GM10266 (cell line): ENCODE measurements around the gene WDR7.

ENCODE experiments used
- DNase-seq: peaks from one replicate; pipeline ENCODE4 v3.0.0; 2012; ENCODE audit errors: extremely low spot score
- TF ChIP-seq, protein P1 (sequence below): IDR thresholded peaks from 2 replicates; pipeline ENCODE4 v1.5.1; 2012; ENCODE audit warnings: mild to moderate bottlenecking, low read depth; ENCODE audit not compliant: control insufficient read depth, insufficient read depth; ENCODE audit errors: missing control alignments

The WDR7 gene

DNA sequence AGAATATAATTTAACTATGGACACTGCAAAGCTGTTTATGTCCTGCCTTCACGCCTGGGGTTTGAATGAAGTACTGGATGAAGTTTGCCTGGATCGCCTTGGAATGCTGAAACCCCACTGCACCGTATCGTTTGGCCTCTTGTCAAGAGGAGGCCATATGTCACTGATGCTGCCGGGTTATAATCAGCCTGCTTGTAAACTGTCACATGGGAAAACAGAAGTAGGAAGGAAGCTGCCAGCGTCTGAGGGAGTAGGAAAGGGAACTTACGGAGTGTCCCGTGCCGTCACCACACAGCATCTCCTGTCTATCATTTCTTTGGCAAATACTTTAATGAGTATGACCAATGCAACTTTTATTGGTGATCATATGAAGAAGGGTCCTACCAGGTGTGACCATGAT, 105.8 kb downstream of the WDR7 start:
- TF ChIP-seq, protein P1, sequence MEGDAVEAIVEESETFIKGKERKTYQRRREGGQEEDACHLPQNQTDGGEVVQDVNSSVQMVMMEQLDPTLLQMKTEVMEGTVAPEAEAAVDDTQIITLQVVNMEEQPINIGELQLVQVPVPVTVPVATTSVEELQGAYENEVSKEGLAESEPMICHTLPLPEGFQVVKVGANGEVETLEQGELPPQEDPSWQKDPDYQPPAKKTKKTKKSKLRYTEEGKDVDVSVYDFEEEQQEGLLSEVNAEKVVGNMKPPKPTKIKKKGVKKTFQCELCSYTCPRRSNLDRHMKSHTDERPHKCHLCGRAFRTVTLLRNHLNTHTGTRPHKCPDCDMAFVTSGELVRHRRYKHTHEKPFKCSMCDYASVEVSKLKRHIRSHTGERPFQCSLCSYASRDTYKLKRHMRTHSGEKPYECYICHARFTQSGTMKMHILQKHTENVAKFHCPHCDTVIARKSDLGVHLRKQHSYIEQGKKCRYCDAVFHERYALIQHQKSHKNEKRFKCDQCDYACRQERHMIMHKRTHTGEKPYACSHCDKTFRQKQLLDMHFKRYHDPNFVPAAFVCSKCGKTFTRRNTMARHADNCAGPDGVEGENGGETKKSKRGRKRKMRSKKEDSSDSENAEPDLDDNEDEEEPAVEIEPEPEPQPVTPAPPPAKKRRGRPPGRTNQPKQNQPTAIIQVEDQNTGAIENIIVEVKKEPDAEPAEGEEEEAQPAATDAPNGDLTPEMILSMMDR, result no peak
- DNase-seq, result no peak

DNA sequence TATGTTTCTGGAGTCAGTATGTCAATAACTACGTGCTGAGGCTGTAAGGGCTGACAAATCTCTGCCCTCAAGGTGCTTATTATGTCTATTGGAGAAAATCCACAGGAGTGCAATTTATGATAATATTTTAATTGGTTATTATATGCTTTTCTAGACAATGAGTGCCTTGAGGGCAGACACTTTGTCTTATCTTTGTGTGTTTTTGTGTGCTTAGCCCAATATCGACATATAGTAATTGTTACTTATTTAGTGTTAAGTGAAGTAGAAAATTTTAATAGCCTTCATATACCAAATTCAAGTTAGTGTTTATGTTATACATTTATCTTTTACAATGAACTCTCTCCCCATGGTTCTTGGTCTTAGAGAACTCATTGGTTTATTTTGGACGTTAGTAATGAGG, 118.9 kb downstream of the WDR7 start:
- TF ChIP-seq, protein P1, result no peak
- DNase-seq, result no peak

DNA sequence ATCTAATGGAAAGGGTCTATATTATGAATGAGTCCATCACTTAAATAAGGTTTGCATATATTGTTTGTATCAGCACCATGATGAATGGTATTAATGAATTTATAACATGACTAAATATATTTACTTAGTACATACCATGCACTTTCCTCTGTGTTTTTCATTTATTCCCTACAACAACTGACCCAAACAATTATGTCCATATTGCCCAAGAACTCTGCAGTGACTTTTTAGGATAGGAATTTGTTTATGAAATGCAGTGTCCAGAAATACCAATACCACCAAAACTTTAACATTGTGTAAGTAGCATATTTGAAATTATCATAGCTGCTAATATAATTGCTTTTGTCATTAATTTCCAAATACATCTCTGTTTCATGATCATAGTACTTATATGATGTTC, 119.7 kb downstream of the WDR7 start:
- TF ChIP-seq, protein P1, result no peak
- DNase-seq, result no peak

DNA sequence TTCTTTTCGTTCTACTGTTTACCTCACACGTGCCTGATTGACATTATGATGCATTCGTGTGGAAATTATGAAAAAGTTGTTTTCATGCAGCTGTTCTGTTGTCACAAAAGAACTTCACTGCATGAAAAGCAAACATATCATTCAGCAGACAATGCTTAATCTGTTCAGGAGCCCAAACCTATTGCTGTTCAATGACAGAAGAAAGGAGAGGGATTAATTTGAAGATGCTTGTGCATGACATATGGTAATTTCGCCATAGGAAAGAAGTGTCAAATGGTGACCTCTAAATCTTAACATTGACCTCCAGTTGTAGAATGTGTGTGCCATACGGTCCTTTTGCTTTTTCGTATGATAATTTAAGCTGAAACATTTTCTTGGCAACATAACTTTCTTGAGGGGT, 124.5 kb downstream of the WDR7 start:
- DNase-seq, result no peak
- TF ChIP-seq, protein P1, result no peak

DNA sequence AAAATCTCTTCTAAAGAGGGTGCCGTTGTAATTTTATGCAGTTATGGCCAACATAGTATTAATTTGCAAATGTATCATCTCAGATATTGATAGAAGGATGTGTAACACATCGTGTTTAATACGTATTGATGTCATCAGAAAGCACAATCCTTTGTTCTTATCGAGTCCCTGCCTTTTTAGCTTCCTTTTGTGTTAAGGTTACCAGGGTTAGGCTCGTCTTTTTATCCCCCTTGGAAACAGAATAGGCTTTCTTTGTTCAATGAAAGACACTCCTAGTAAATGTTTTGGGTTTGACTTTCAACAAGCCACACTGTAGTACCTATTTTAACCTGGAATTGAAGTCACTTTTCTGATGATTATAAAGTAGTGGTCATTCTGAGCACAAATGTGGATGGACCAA, 136.2 kb downstream of the WDR7 start:
- TF ChIP-seq, protein P1, result no peak

DNA sequence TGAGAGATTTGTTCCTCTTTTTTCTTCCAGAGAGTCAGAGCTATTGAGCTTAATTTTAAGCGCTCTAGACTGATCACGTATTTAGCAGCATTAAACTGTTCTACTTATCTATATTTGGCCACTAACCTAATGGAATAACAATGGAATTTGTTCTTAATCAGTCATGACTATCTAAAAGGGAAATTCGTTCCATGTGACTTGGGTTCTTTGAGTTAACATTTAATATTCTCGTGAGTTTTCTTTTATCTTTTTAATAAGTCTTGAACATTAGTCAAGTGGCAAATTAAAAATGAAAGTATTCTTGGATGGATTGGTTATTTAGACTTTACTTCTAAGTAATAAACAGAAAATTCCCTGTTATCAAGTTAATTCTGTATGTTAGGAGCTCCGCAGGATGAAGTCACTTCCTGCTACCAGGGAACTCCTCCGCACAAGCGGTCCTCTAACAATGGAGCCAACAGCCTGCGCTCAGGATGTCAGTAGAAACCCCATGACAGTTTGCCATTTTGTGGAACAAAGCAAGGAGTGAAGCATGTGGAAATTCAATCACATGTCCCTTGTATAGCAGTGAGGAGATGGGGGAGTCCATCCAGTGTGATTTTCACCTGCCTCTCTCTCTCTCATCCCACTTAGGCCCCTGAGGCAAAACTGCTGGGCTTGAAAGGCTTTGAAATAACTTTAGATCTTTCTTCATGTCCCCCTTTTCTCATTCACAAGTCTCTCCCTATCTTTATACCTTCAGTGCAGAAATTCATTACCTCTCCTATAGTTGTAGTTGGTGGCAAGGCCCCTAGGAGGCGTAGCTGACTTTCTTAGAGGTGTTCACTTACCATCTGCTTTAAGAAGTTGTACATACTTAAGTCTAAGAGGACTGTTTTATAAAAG, 138.1 kb downstream of the WDR7 start:
- DNase-seq, result peak; percentile 10
- TF ChIP-seq, protein P1, result peak; percentile 48

More for the DNA sequence above, 136.2 kb downstream of the WDR7 start:
- DNase-seq, result no peak

DNA sequence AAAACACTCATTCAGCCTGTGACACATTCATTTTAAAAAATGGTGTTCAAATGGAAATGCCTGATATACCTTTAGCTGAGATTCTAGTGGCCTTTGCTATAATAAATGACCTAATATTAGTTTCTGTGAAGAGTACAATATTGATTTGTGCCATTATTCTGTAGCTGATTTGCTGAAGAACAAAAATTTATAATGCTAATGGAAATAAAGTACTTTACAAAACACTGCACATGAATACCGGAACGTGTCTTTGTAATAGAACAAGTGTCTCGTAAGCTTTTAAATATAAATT, 138.7 kb downstream of the WDR7 start:
- TF ChIP-seq, protein P1, result no peak
- DNase-seq, result no peak
